Measurements from ENCODE around the gene ABHD15. TPM values are rescaled to one million over a fixed set of nuclear protein-coding genes. Genes with fewer than 3 reads are reported as not detected.

ABHD15 gene
- polyA plus RNA-seq, 1 donor from 2014 or later, result 0.21 TPM

- Histone ChIP-seq H3K27me3 (ENCODE audit: insufficient read depth, low read depth, low read length) (no peaks in the 10 kb centered on the region), H3K9me2 (ENCODE audit: insufficient read depth, low read length) (no peaks in the 10 kb centered on the region), H3K9ac (ENCODE audit: low read length) (no peak overlapping the region), H3K4me3 (ENCODE audit: low read length) (peak overlapping the region; percentile 91), H2AFZ (ENCODE audit: low read depth, low read length) (no peak overlapping the region), H3K9me3 (ENCODE audit: low read length) (no peaks in the 10 kb centered on the region), H3K4me2 (ENCODE audit: low read length) (no peak overlapping the region), H4K20me1 (ENCODE audit: insufficient read depth) (peaks cover 11% of the 10 kb centered on the region), H3F3A (ENCODE audit: insufficient read depth, low read length, poor library complexity, severe bottlenecking) (no peaks in the 10 kb centered on the region), H3K79me2 (replicated peaks; ENCODE audit: insufficient read depth, low read length) (peaks cover 47% of the 10 kb centered on the region), H3K27ac (ENCODE audit: low read length) (no peak overlapping the region), H3K36me3 (ENCODE audit: insufficient read depth, low read length) (no peaks in the 10 kb centered on the region)
- no peak for TF ChIP-seq POLR2AphosphoS5 (IDR thresholded peaks at IDR 0.05)
- no peak for TF ChIP-seq EP300 (conservative IDR thresholded peaks at IDR 0.05; ENCODE audit: poor library complexity, severe bottlenecking)
- TF ChIP-seq TAF1 (IDR thresholded peaks at IDR 0.05; ENCODE audit: low read depth), result no peak
- TF ChIP-seq REST (IDR thresholded peaks at IDR 0.05; ENCODE audit: borderline replicate concordance), result no peak
- TF ChIP-seq RAD21 (conservative IDR thresholded peaks at IDR 0.05), result no peak
- TF ChIP-seq, protein P1, sequence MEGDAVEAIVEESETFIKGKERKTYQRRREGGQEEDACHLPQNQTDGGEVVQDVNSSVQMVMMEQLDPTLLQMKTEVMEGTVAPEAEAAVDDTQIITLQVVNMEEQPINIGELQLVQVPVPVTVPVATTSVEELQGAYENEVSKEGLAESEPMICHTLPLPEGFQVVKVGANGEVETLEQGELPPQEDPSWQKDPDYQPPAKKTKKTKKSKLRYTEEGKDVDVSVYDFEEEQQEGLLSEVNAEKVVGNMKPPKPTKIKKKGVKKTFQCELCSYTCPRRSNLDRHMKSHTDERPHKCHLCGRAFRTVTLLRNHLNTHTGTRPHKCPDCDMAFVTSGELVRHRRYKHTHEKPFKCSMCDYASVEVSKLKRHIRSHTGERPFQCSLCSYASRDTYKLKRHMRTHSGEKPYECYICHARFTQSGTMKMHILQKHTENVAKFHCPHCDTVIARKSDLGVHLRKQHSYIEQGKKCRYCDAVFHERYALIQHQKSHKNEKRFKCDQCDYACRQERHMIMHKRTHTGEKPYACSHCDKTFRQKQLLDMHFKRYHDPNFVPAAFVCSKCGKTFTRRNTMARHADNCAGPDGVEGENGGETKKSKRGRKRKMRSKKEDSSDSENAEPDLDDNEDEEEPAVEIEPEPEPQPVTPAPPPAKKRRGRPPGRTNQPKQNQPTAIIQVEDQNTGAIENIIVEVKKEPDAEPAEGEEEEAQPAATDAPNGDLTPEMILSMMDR (IDR thresholded peaks at IDR 0.05; ENCODE audit: poor library complexity, severe bottlenecking), result no peak
- TF ChIP-seq MXI1 (conservative IDR thresholded peaks at IDR 0.05; ENCODE audit: poor library complexity, severe bottlenecking), result no peak
These were observed 30.7 kb upstream of the ABHD15 start for GRCh38 chr17:29597361-29598172.

- no peak overlapping the region for H3K27ac ChIP-seq (ENCODE audit: low read length)
- H3K9ac ChIP-seq (ENCODE audit: low read length), result no peak overlapping the region
- H3K9me2 ChIP-seq (ENCODE audit: insufficient read depth, low read length), result no peaks in the 10 kb centered on the region
- no peak overlapping the region for H2AFZ ChIP-seq (ENCODE audit: low read depth, low read length)
- H4K20me1 ChIP-seq (ENCODE audit: insufficient read depth), result peaks cover 11% of the 10 kb centered on the region
- no peaks in the 10 kb centered on the region for H3K9me3 ChIP-seq (ENCODE audit: low read length)
- no peak for TF ChIP-seq EP300 (conservative IDR thresholded peaks at IDR 0.05; ENCODE audit: poor library complexity, severe bottlenecking)
- TF ChIP-seq MXI1 (conservative IDR thresholded peaks at IDR 0.05; ENCODE audit: poor library complexity, severe bottlenecking), result no peak
- TF ChIP-seq EZH2 (IDR thresholded peaks at IDR 0.05; ENCODE audit: borderline replicate concordance, insufficient read depth, low read length, poor library complexity, severe bottlenecking), result no peak
- TF ChIP-seq POLR2AphosphoS5 (IDR thresholded peaks at IDR 0.05), result no peak
- no peak for TF ChIP-seq RAD21 (conservative IDR thresholded peaks at IDR 0.05)
- TF ChIP-seq TAF1 (IDR thresholded peaks at IDR 0.05; ENCODE audit: low read depth), result no peak
- no peak for TF ChIP-seq SMC3 (conservative IDR thresholded peaks at IDR 0.05; ENCODE audit: poor library complexity)
- no peak overlapping the region for H3K4me2 ChIP-seq (ENCODE audit: low read length)
- H3K79me2 ChIP-seq (replicated peaks; ENCODE audit: insufficient read depth, low read length), result peaks cover 44% of the 10 kb centered on the region
- peaks cover 2% of the 10 kb centered on the region for H3F3A ChIP-seq (ENCODE audit: insufficient read depth, low read length, poor library complexity, severe bottlenecking)
- H3K27me3 ChIP-seq (ENCODE audit: insufficient read depth, low read depth, low read length), result no peaks in the 10 kb centered on the region
- peak overlapping the region; percentile 91 for H3K4me3 ChIP-seq (ENCODE audit: low read length)
- H3K36me3 ChIP-seq (ENCODE audit: insufficient read depth, low read length), result no peaks in the 10 kb centered on the region
These were observed 30.0 kb upstream of the ABHD15 start for GRCh38 chr17:29596811-29597210.
